Upper lobe of left lung (tissue), 4 donors: ENCODE measurements around the gene BHMT2.

Experiments used
- POLR2A ChIP-seq, 4 donors: fragments of 450-650 bp; IDR thresholded peaks; one replicate each; pipeline ENCODE4 v1.5.1; 2016 to 2017; ENCODE audit warnings: antibody characterized with exemption in 4 of 4, mild to moderate bottlenecking in 2 of 4
- POLR2AphosphoS5 ChIP-seq, 2 donors: sonication (generic); formaldehyde crosslinking; IDR thresholded peaks; one replicate each; pipeline ENCODE4 v1.5.1; 2017; ENCODE audit warnings: antibody characterized with exemption in 2 of 2
- TF ChIP-seq, protein P1 (sequence below), 6 experiments: fragments of 450-650 bp in 4 of 6; fragments of 200-600 bp in 2 of 6; sonication (generic) in 2 of 6; IDR thresholded peaks; one replicate each; pipeline ENCODE4 v1.5.1; 2016 to 2019; ENCODE audit warnings: antibody characterized with exemption in 6 of 6

DNA sequence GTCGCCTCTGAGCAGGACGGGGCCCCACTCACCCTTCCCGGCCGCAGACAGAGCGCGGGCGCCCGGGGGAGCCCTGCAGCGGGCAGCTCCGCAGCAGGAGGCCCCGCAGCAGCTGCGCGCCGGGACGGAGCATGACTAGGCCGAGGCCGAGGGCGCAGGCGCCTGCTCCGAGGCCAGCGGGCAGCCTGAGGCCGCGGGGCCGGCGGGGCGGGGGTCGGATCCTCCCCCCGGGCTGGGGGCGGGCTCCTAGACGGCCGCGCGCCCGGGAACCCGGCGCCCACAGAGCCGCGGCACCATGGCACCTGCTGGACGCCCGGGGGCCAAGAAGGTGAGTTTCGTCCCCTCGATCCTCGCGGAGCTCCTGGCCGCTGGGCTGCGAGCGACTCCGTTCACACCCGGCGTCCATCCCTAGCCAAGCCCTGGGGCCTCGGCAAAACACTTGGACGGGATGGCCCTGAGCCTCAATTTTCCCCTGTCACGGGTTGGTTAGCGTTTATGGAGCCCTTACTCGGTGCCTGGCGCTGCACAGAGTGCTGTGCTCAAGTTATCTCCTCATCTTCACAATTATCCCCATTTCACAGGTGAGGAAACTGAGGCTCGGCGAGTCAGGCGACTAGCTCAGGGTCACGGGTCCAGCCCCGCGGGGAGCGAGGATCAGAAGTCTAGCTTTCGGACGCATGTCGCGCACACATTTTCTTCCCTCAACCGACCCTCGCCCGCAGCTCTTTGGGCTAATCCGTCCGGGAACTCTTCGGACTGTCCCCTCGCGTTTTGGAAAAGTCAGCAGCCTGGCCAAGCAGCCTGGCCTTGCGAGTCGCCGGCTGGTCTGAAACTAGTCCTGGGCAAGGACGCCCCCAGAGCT is at the start of gene BHMT2, which contains the start of gene DMGDH:
- TF ChIP-seq, protein P1, sequence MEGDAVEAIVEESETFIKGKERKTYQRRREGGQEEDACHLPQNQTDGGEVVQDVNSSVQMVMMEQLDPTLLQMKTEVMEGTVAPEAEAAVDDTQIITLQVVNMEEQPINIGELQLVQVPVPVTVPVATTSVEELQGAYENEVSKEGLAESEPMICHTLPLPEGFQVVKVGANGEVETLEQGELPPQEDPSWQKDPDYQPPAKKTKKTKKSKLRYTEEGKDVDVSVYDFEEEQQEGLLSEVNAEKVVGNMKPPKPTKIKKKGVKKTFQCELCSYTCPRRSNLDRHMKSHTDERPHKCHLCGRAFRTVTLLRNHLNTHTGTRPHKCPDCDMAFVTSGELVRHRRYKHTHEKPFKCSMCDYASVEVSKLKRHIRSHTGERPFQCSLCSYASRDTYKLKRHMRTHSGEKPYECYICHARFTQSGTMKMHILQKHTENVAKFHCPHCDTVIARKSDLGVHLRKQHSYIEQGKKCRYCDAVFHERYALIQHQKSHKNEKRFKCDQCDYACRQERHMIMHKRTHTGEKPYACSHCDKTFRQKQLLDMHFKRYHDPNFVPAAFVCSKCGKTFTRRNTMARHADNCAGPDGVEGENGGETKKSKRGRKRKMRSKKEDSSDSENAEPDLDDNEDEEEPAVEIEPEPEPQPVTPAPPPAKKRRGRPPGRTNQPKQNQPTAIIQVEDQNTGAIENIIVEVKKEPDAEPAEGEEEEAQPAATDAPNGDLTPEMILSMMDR (IDR thresholded peaks at IDR 0.05), result no peak
- no peak for TF ChIP-seq POLR2A (IDR thresholded peaks at IDR 0.05)
- TF ChIP-seq POLR2AphosphoS5 (IDR thresholded peaks at IDR 0.05), result no peak
